GM21390 (cell line): ENCODE data around the gene COL15A1.
"Not testable (repeated sequence)": the region's sequence is repeated elsewhere in the genome, so short reads cannot be mapped to it uniquely, and the experiment has no call there.

Experiments
- ATAC-seq: cut with Tn5 transposase; IDR thresholded peaks from one replicate; pipeline ENCODE4 v1.9.1; 2021; ENCODE audit not compliant: unreplicated experiment

Gene COL15A1

GRCh38 chr9:98943682-98944056, at the start of gene COL15A1:
Gene COL15A1, plus strand, starts transcription at chr9:98943907. Its CDS starts 155 bp downstream, at chr9:98944062.
- ATAC-seq: no peak

GRCh38 chr9:98894171-98894570, 49.5 kb upstream of the COL15A1 start:
- no peak for ATAC-seq

- no peak for ATAC-seq
Observed at GRCh38 chr9:98894761-98895160, 48.9 kb upstream of the COL15A1 start.

GRCh38 chr9:98896632-98897031, 47.1 kb upstream of the COL15A1 start:
- no peak for ATAC-seq

- ATAC-seq: no peak
Observed at GRCh38 chr9:98897745-98898144, 46.0 kb upstream of the COL15A1 start.

GRCh38 chr9:98899408-98900056, 44.2 kb upstream of the COL15A1 start:
- no peak for ATAC-seq

- ATAC-seq: no peak
Observed at GRCh38 chr9:98900244-98900643, 43.5 kb upstream of the COL15A1 start.

- ATAC-seq: no peak
Observed at GRCh38 chr9:98900725-98901124, 43.0 kb upstream of the COL15A1 start.

- not testable (repeated sequence) for ATAC-seq
Observed at GRCh38 chr9:98901843-98902242, 41.9 kb upstream of the COL15A1 start.

GRCh38 chr9:98902516-98902915, 41.2 kb upstream of the COL15A1 start:
- no peak for ATAC-seq

GRCh38 chr9:98902925-98903324, 40.8 kb upstream of the COL15A1 start:
- no peak for ATAC-seq

- ATAC-seq: no peak
Observed at GRCh38 chr9:98903961-98904411, 39.7 kb upstream of the COL15A1 start.

GRCh38 chr9:98905015-98905414, 38.7 kb upstream of the COL15A1 start:
- no peak for ATAC-seq

GRCh38 chr9:98906273-98907040, 37.2 kb upstream of the COL15A1 start:
- ATAC-seq: no peak

- ATAC-seq: no peak
Observed at GRCh38 chr9:98907055-98907454, 36.7 kb upstream of the COL15A1 start.

- no peak for ATAC-seq
Observed at GRCh38 chr9:98908897-98909634, 34.6 kb upstream of the COL15A1 start.

GRCh38 chr9:98909935-98910334, 33.8 kb upstream of the COL15A1 start:
- ATAC-seq: no peak

GRCh38 chr9:98911042-98911441, 32.7 kb upstream of the COL15A1 start:
- ATAC-seq: no peak

GRCh38 chr9:98911738-98912137, 32.0 kb upstream of the COL15A1 start:
- not testable (repeated sequence) for ATAC-seq

GRCh38 chr9:98912450-98912849, 31.3 kb upstream of the COL15A1 start:
- no peak for ATAC-seq

GRCh38 chr9:98913044-98913443, 30.7 kb upstream of the COL15A1 start:
- ATAC-seq: no peak

GRCh38 chr9:98913705-98914104, 30.0 kb upstream of the COL15A1 start:
- ATAC-seq: no peak
